LNCaP clone FGC (cell line): ENCODE data around the gene ELOVL1.

Source experiments
- DNase-seq: peaks from one replicate; pipeline ENCODE4 v3.0.0-alpha.2; 2011; ENCODE audit warnings: low read depth
- H3K4me3 ChIP-seq: 2 replicates; pipeline ENCODE4 v1.5.1; 2011; ENCODE audit warnings: mild to moderate bottlenecking, low read depth, low read length, control low read depth
- TF ChIP-seq, protein P1 (sequence below): IDR thresholded peaks from 2 replicates; pipeline ENCODE4 v1.5.1; 2012; ENCODE audit warnings: mild to moderate bottlenecking; ENCODE audit not compliant: control insufficient read depth, insufficient read depth; ENCODE audit errors: extremely low read depth

ELOVL1 gene

GRCh38 chr1:43349594-43350306, 18.1 kb downstream of the ELOVL1 start:
- TF ChIP-seq, protein P1, sequence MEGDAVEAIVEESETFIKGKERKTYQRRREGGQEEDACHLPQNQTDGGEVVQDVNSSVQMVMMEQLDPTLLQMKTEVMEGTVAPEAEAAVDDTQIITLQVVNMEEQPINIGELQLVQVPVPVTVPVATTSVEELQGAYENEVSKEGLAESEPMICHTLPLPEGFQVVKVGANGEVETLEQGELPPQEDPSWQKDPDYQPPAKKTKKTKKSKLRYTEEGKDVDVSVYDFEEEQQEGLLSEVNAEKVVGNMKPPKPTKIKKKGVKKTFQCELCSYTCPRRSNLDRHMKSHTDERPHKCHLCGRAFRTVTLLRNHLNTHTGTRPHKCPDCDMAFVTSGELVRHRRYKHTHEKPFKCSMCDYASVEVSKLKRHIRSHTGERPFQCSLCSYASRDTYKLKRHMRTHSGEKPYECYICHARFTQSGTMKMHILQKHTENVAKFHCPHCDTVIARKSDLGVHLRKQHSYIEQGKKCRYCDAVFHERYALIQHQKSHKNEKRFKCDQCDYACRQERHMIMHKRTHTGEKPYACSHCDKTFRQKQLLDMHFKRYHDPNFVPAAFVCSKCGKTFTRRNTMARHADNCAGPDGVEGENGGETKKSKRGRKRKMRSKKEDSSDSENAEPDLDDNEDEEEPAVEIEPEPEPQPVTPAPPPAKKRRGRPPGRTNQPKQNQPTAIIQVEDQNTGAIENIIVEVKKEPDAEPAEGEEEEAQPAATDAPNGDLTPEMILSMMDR: no peak
- peak; percentile 90 for DNase-seq
- H3K4me3 ChIP-seq: peak overlapping the region; percentile 59

DNA sequence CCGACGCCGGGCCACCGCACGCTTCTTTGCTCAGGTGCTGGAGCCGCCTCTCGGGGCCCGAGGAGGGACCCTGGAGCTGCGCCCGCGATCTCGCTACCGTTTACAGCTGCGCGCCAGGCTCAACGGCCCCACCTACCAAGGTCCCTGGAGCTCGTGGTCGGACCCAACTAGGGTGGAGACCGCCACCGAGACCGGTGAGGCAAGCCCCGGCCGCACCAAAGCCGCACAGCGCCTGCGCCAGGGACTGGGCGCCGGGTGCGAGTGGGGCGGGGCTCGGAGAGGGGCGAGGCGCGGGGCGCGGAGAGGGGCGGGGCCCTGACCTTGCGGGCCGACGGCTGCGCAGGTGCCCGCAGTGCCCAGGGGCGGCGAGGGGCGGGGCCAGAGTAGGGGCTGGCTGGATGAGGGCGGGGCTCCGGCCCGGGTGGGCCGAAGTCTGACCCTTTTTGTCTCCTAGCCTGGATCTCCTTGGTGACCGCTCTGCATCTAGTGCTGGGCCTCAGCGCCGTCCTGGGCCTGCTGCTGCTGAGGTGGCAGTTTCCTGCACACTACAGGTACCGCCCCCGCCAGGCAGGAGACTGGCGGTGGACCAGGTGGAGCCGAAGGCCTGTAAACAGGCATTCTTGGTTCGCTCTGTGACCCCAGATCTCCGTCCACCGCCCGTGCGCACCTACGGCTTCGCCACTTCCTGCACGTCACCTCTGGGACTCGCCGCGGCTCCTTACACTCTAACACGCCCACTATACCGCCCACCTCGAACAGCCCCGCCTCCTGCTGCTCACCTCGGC, 18.8 kb downstream of the ELOVL1 start:
- peak; percentile 85 for DNase-seq
- TF ChIP-seq, protein P1: no peak
- peak overlapping the region; percentile 59 for H3K4me3 ChIP-seq

DNA sequence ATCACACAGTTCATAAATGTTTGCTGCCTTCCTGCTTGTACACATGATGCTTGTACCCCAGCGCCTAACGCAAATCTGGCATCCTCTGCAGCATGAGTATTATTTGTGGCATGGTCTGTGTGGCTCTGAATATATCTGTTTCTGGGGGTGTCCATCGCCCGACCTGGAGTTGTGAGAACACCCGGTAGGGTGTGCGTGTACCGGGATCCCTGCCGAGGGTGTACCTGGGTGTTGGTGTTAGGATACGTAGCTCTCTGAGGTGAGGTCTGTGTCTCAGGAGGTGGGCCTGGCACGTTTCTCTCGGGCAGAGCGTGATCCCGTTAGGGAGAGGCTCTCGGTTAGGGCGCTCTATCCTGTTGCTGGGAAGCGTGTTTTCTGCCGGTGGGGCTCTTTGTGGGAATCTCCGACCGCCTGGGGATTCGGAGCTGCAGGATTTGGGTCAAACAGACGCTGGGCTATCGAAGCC, 19.4 kb downstream of the ELOVL1 start:
- no peak for DNase-seq
- H3K4me3 ChIP-seq: peak overlapping the region; percentile 59
- TF ChIP-seq, protein P1: no peak

DNA sequence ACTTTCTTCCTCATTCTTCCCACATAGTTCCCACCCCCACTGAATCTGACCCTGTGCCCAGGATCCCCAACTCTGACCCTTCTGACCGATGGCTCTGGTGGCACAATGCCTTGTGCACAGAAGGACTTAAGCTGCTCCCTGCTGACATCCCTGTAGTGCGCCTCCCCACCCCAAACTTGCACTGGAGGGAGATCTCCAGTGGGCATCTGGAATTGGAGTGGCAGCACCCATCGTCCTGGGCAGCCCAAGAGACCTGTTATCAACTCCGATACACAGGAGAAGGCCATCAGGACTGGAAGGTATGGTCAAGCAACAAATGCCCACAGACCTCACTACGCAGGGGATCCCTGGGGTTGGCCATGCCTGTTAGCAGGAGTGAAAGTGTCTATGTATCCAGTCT, 21.2 kb downstream of the ELOVL1 start:
- TF ChIP-seq, protein P1: no peak
- H3K4me3 ChIP-seq: no peak overlapping the region
- DNase-seq: no peak

GRCh38 chr1:43345120-43345519, 22.7 kb downstream of the ELOVL1 start:
- TF ChIP-seq, protein P1: no peak
- no peak overlapping the region for H3K4me3 ChIP-seq
- DNase-seq: no peak

- DNase-seq: no peak
- no peak overlapping the region for H3K4me3 ChIP-seq
- TF ChIP-seq, protein P1: no peak
These were observed 23.5 kb downstream of the ELOVL1 start for GRCh38 chr1:43344267-43344850.
